Measurements from ENCODE around the gene TTLL10.

The TTLL10 gene

DNA sequence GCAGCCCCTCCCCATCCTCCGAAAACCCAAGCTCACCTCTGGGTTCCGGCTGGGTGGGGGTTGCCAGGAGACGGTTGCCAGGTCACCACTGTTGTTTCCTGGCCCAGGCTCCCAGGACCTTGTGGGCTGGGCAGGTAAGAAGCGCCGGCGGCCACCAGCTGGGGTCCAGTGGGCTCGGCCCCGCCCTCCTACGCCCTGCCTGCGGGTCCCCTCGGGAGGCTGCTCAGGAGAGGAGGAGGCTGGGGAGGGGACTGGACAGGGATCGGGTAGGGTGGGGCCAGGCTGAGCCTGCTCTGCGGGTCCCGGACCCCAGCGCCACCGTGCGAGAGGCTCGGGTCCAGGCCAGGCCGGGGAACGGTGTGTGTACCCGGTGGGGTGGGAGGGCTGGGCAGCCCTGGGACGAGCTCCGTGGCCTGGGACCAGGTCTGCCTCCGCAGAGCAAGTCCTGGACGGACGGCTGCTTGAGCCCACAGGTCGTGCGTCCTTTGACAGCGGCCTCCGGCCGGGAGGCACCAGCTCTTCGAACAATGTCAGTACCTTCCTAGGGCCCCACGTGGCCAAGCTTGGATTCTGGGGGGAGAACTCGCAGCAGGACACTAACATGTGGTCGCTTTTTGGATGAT, at the start of gene TTLL10:
Gene TTLL10 (plus strand): TSS at position 88 of the 623 bp plus-strand sequence. CDS start 5,336 bp downstream, outside the sequence.
- FAIRE-seq: no peak

GRCh38 chr1:1124508-1124785, 49.2 kb upstream of the TTLL10 start:
- FAIRE-seq: no peak

GRCh38 chr1:1124786-1125642, 48.7 kb upstream of the TTLL10 start:
- no peak for FAIRE-seq

- FAIRE-seq: no peak
These were observed 47.7 kb upstream of the TTLL10 start for GRCh38 chr1:1125945-1126344.

DNA sequence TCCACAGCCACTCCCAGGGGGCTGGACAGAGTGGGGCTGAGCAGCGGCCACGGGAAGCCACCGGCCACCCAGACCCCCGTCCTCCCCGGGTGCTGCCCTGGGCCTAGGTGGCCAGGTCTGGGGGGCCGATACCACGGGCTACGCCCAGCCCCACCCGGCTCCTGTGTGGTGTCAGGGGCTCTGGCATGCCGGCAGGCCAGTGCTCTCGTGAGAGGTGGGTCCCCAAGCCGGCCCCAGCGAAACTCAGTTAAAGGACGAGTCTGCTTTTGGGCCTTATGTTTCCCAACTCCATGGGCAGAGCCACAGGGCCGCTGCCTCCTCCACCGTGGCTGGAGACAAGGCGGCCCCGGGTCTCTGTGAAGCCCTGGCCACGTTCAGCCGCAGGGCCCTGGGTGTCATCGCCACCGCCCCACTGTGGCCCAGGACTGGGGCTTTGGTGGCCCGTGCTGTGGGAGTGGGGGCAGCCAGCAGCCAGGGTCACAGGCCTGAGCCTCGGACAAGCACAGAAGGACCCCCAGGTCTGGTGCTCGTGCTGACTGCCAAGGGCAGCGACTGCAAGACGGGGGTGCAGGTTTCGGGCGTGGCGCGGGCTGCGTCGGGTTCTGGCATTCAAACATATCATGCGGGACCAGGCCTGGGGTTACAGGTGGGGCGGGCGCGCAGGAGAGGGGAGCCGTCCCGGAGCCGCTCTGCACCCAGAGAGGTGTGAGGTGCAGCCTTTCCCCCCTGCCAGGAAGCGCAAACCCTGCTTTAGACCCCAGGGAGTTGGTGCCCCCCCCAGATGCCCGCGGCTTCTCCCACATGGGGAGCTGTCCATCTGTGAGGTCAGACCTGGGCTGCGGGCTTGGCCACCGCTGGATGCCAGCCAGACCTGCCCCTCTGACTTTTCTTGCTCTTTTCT, 45.9 kb upstream of the TTLL10 start:
- FAIRE-seq: no peak

DNA sequence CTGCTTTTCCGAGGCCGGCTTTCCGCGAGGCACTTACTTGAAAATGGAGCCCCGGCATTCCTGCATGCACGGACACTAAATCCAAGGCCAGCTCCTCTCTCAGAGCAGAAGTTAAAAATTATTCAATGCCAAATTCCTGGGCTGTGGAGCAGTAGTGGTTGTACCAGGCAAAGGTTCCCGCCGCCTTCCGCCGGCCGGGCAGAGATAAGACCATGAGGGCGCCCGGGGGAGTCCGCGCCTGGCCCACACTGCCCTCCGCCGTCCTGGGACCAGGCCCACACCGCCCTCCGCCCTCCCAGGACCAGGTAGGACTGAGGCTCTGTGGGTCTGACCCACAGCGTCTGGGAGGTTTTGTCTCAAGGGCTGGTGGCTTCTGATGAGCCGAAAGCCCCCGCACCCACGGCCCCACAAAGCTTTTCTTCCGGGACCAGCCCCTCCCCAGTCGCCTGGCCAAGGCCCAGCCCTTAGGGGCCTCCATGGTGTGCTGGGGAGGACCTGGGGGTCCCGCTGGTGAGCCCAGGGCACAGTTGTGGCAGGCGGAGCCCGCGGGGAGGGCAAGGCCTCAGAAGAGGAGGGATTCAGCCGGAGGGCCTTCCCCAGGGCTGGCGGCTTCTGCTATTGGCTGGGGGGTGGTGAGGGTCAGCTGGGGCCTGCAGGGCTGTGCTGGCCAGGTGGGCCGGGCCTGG, 45.1 kb upstream of the TTLL10 start:
- no peak for FAIRE-seq

- no peak for FAIRE-seq
These were observed 44.3 kb upstream of the TTLL10 start for GRCh38 chr1:1129381-1129821.

GRCh38 chr1:1130206-1131120, 43.2 kb upstream of the TTLL10 start:
- no peak for FAIRE-seq

DNA sequence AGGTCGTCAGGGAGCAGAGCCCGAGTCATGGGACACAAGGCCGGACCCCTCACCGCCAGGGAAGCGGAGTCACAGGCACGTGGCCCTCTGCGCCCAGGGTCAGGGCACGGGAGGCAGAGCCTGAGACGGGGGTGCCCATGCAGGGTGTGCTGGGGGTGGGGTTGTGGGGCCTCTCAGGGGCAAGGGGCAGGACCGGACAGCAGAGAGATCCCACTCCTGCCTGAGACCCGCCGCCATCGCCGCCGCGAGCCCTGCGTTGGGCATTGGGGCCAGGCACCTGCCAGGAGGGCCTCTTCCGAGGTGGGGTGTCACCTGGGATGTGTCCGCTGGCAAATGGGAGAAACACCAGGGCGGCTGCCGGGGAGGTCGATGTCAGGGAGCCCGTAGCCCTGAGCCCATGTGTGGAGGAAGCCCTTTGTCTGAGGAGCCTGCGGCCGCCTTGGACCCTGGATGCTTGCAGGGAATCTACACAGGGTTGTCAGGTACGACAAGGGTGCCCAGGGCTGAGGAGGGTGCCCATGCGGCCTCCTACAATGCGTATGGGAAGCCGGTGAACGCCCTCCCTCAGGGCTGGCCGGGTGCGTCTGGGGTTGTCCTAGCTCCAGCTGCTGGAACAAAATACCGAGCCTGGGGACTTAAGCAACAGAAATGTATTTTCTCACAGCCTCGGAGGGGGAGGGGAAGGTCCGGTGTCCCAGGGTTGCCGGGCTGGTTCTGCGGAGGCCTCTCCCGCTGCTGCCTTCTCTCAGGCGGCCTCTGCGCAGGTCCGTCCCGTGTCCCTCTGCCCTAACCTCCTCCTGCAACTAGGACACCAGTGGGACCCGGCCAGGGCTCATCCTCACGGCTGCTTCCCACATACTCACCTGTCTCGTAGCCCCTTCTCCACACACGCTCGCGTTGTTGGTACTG, 41.4 kb upstream of the TTLL10 start:
- no peak for FAIRE-seq

DNA sequence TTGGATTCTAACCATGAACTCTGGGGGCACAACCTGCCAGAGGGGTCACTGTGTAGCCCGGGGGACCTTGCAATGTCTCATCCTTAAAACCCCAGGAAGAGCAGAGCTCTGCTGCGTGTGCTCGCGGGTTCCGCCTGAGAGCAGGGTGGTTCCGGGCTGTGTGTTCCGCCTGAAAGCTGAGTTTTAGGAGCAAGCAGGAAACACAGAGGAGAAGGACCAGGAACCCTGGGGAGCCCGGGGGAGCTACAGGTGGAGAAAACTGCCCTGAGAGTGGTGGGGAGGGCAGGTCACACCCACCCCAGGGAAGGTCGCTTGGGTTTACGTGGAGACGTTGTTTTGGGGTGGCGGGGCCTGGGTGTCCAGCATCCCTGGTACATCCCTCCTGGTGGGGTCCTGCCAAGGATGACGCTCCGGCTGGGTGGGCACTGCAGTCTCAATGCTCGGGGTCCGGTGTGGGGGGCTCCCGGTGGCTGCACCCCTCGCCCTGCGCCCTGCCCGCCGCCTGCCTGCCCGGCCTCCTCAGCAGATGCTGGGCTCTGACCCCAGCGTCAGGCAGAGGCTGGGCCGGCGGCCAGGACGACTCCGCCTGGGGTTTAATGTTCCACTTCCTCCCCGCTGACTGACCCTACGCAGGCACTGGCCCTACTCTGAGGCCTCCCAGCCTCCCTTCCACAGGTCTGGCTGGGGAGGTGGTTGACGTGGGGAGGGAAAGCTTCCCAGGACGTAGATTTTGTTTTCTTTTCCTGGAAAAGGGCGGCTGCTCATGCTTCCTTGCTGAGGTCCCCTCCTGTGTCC, 40.5 kb upstream of the TTLL10 start:
- no peak for FAIRE-seq

DNA sequence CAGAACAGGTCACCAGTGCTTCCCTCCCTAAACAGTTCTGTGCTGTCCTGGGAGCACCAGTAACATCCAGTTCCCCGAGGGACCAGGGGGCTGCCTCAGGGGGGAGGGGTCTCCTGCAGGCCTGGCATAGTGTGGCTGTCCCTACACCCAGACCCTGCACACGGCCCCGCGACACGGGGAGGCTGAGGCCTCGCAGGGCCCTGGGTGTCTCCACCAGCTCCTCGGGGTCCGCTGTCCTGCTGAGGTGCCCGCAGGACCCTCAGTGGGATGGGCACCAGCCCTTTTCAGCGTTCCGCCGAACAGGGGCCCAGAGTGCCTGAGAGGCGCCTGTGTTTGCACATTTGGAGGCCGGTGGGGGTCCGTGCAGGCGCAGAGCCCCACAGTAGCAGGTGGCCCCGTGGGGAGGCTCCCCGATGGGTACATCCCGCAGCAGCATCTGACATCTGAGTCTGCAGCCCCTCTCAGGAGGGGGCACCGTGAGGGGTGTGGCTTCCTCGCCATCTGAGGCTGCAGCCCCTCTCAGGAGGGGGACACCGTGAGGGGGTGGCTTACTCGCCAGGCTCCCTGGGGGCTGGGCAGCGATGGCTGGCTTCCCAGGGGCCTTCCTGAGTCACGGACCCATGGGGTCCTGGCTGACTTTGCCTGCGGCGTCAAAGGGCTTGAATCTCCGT, 39.2 kb upstream of the TTLL10 start:
- no peak for FAIRE-seq

GRCh38 chr1:1135339-1136136, 38.1 kb upstream of the TTLL10 start:
- no peak for FAIRE-seq

DNA sequence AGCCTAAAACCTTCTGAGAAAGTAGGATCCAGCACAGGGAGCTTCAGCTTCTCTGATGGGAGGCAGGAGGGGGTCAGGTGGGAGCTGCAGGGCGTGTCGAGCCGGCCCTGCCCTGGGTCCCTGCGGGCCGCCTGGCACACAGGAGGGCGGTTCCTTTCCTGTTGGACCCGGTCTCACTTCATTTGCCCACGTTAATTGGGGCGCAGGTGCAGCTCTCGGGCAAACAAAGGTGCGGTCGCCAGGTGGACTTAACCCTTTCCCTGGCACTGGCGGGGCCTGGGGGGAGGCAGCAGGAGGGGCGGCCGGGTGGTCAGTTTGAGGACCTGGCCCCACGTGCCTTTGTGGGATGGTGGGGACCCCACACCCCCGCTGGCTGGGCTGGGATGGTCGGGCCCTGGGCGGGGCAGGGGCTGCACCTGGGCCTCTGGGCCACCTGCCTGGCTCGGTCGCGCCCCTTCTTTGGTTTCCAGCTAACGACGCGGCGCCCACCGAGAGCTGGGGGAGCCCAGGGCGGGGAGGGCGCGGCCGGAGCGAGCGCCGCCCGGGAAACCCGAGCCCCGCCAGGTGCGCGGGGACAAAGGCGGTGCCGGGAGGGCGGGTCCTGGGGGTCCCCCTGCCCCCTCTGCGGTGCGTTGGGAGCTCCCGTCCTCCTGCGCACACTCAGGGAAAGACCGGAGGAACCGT, 37.0 kb upstream of the TTLL10 start:
- FAIRE-seq: no peak

- FAIRE-seq: no peak
These were observed 36.2 kb upstream of the TTLL10 start for GRCh38 chr1:1137256-1138045.

DNA sequence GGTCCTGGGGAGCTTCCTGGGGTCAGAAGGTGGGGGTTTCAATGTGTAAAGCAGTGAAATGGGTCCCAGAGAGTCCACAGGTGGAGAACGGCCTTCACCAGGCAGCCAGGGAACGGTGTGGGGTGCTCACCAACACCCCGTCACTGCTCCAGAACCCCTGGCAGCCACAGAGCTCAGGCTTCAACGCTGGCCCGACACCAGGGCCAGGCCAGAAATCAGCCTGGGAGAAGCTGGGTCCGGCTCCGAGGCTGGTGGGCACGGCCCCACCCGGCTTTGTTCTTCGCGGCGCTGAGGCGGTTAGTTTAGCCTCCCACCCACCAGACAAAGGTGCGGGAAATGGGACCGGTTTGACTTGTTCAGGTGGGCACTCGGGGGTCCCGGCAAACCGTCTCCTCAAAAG, 33.0 kb upstream of the TTLL10 start:
- FAIRE-seq: no peak

- no peak for FAIRE-seq
These were observed 32.3 kb upstream of the TTLL10 start for GRCh38 chr1:1141244-1141910.
